HUES6 (cell line): ENCODE measurements around the gene PARP9.
"Not testable (repeated sequence)": the region's sequence is repeated elsewhere in the genome, so short reads cannot be mapped to it uniquely, and the experiment has no call there.

Experiments used
- H3K27ac ChIP-seq: 2 replicates; pipeline ENCODE4 v1.7.0; 2013; ENCODE audit warnings: low read depth, mild to moderate bottlenecking, low read length, inconsistent platforms
- H3K27me3 ChIP-seq: 2 replicates; pipeline ENCODE4 v1.6.1; 2013; ENCODE audit warnings: low read length; ENCODE audit not compliant: control insufficient read depth, insufficient read depth
- H3K36me3 ChIP-seq: 2 replicates; pipeline ENCODE4 v1.6.1; 2013; ENCODE audit warnings: low read length; ENCODE audit not compliant: control insufficient read depth, insufficient read depth
- H3K4me1 ChIP-seq: 2 replicates; pipeline ENCODE4 v1.6.1; 2013; ENCODE audit warnings: low read length; ENCODE audit not compliant: control insufficient read depth, insufficient read depth
- H3K4me3 ChIP-seq: 2 replicates; pipeline ENCODE4 v1.5.1; 2013; ENCODE audit warnings: low read depth, low read length
- H3K9ac ChIP-seq: one replicate; pipeline ENCODE4 v1.6.1; 2013; ENCODE audit warnings: mild to moderate bottlenecking, low read length
- H3K9me3 ChIP-seq: 2 replicates; pipeline ENCODE4 v1.6.1; 2013; ENCODE audit warnings: low read depth, low read length; ENCODE audit not compliant: control insufficient read depth, insufficient read depth

PARP9 gene

GRCh38 chr3:122572940-122573412 is 8.9 kb upstream of the PARP9 start:
- Histone ChIP-seq H3K27ac (no peak overlapping the region), H3K9me3 (no peaks in the 10 kb centered on the region), H3K27me3 (peaks cover 9% of the 10 kb centered on the region; the same call in 1 of the 2 replicates), H3K9ac (no peak overlapping the region), H3K36me3 (no peaks in the 10 kb centered on the region), H3K4me3 (no peak overlapping the region), H3K4me1 (peaks cover 6% of the 10 kb centered on the region)

DNA sequence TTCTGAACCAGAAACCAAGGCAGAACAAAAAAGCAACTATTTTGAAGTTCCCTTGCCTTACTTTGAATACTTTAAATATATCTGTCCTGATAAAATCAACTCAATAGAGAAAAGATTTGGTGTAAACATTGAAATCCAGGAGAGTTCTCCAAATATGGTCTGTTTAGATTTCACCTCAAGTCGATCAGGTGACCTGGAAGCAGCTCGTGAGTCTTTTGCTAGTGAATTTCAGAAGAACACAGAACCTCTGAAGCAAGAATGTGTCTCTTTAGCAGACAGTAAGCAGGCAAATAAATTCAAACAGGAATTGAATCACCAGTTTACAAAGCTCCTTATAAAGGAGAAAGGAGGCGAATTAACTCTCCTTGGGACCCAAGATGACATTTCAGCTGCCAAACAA is 4.7 kb upstream of the PARP9 start:
- H3K9me3 ChIP-seq, result no peaks in the 10 kb centered on the region
- H3K4me1 ChIP-seq, result peaks cover 10% of the 10 kb centered on the region
- H3K27ac ChIP-seq, result no peak overlapping the region
- H3K27me3 ChIP-seq, result no peaks in the 10 kb centered on the region
- H3K9ac ChIP-seq, result no peak overlapping the region
- no peaks in the 10 kb centered on the region for H3K36me3 ChIP-seq
- no peak overlapping the region for H3K4me3 ChIP-seq

- not testable (repeated sequence) for H3K9me3 ChIP-seq, H3K9ac ChIP-seq, H3K4me3 ChIP-seq, H3K27me3 ChIP-seq, H3K4me1 ChIP-seq, H3K27ac ChIP-seq, H3K36me3 ChIP-seq
Observed at GRCh38 chr3:122568131-122568530, 4.0 kb upstream of the PARP9 start.

DNA sequence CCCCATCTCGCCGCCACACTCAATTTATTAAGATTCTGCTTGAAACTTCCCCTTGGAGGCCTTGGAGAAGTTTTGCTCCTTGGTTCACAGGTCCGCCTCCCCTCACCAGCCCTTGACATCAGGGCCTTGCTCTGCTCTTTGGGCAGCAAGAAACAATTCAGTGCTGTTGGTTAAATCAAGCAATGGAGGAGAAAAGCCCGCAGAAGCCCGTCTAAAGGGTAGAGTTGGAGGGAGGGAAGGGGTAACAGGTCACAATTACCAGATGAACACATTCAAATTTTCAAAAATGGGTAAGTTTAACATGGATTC is 429 bp downstream of the PARP9 start:
- Histone ChIP-seq H3K4me1 (peaks cover 15% of the 10 kb centered on the region), H3K9ac (peak overlapping the region; percentile 47), H3K27me3 (no peaks in the 10 kb centered on the region), H3K9me3 (no peaks in the 10 kb centered on the region), H3K36me3 (no peaks in the 10 kb centered on the region), H3K4me3 (peak overlapping the region; percentile 71), H3K27ac (no peak overlapping the region)

DNA sequence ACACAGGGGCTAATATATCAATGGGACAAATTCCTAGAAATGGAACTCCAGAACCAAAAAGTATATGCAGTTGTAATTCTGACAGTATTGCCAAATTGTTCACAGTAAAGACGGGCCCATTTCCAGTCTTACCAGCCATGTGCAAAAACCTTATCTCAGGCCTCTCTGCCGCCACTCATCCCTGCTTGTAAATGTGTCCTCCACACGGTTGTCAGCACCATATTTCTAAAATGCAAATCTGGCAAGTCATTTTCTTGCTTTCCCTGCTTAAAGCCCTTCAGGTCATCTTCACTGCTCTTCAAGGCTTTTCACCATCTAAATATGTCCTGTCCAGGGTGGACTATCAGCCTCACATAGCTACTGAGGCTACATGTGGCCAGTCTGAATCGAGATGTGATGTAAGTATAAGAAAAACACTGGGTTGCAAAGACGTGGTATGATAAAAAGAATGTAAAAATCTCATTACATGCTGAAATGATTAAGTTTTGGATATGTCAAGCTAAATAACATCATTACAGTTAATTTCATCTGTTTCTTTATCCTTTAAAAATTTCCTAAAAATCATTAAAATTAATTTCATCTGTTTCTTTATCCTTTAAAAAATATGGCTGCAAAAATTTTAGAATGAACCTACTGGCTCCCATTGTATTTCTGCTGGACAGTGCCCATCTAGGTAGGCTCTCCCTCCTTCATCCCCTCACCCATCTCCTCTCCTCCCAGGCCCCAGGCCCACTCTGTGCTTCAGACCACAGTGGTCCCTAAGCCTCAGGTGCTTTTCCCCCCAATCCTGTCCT is 980 bp downstream of the PARP9 start:
- Histone ChIP-seq H3K4me1 (peaks cover 15% of the 10 kb centered on the region), H3K27ac (no peak overlapping the region), H3K9me3 (no peaks in the 10 kb centered on the region), H3K4me3 (peak overlapping the region; percentile 71), H3K9ac (no peak overlapping the region), H3K36me3 (no peaks in the 10 kb centered on the region), H3K27me3 (no peaks in the 10 kb centered on the region)

- no peaks in the 10 kb centered on the region for H3K9me3 ChIP-seq
- H3K36me3 ChIP-seq, result no peaks in the 10 kb centered on the region
- no peak overlapping the region for H3K27ac ChIP-seq
- H3K4me3 ChIP-seq, result no peak overlapping the region
- no peak overlapping the region for H3K9ac ChIP-seq
- no peaks in the 10 kb centered on the region for H3K27me3 ChIP-seq
- H3K4me1 ChIP-seq, result peaks cover 16% of the 10 kb centered on the region
Observed at GRCh38 chr3:122560680-122561079, 3.4 kb downstream of the PARP9 start.

- Histone ChIP-seq H3K4me1 (peaks cover 22% of the 10 kb centered on the region), H3K27ac (no peak overlapping the region), H3K9me3 (no peaks in the 10 kb centered on the region), H3K4me3 (no peak overlapping the region), H3K9ac (no peak overlapping the region), H3K36me3 (no peaks in the 10 kb centered on the region), H3K27me3 (no peaks in the 10 kb centered on the region)
Observed at GRCh38 chr3:122559906-122560305, 4.2 kb downstream of the PARP9 start.

DNA sequence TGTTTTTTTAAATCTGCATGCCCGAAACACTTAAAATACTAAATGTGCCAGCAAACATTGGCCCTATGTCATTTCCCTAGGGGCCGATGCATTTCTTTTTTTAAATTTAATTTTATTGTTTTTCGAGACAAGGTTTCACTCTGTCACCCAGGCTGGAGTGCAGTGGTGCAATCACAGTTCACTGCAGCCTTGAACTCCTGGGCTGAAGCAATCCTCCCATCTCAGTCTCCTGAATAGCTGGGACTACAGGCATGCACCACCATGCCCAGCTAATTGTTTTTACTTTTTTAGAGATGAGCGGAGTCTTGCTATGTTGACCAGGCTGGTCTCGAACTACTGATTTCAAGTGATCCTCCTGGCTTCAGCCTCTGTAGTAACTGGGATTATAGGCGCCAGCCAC is 5.5 kb downstream of the PARP9 start:
- no peak overlapping the region for H3K9ac ChIP-seq
- peaks cover 16% of the 10 kb centered on the region for H3K4me1 ChIP-seq
- H3K9me3 ChIP-seq, result no peaks in the 10 kb centered on the region
- H3K27me3 ChIP-seq, result no peaks in the 10 kb centered on the region
- H3K27ac ChIP-seq, result no peak overlapping the region
- no peaks in the 10 kb centered on the region for H3K36me3 ChIP-seq
- H3K4me3 ChIP-seq, result no peak overlapping the region

- no peak overlapping the region for H3K4me3 ChIP-seq
- no peaks in the 10 kb centered on the region for H3K36me3 ChIP-seq
- no peaks in the 10 kb centered on the region for H3K27me3 ChIP-seq
- no peaks in the 10 kb centered on the region for H3K9me3 ChIP-seq
- H3K27ac ChIP-seq, result no peak overlapping the region
- no peak overlapping the region for H3K9ac ChIP-seq
- peaks cover 14% of the 10 kb centered on the region for H3K4me1 ChIP-seq
Observed at GRCh38 chr3:122557356-122557755, 6.7 kb downstream of the PARP9 start.

- H3K27ac ChIP-seq, result no peak overlapping the region
- H3K9me3 ChIP-seq, result no peaks in the 10 kb centered on the region
- H3K36me3 ChIP-seq, result no peaks in the 10 kb centered on the region
- no peaks in the 10 kb centered on the region for H3K27me3 ChIP-seq
- H3K4me1 ChIP-seq, result peaks cover 14% of the 10 kb centered on the region
- H3K9ac ChIP-seq, result no peak overlapping the region
- H3K4me3 ChIP-seq, result no peak overlapping the region
Observed at GRCh38 chr3:122555275-122556071, 8.6 kb downstream of the PARP9 start.

- H3K9me3 ChIP-seq, result no peaks in the 10 kb centered on the region
- no peak overlapping the region for H3K4me3 ChIP-seq
- peaks cover 7% of the 10 kb centered on the region; the same call in 1 of the 2 replicates for H3K4me1 ChIP-seq
- H3K27ac ChIP-seq, result no peak overlapping the region
- no peaks in the 10 kb centered on the region for H3K36me3 ChIP-seq
- H3K27me3 ChIP-seq, result no peaks in the 10 kb centered on the region
- H3K9ac ChIP-seq, result no peak overlapping the region
Observed at GRCh38 chr3:122553171-122553570, 10.9 kb downstream of the PARP9 start.
